GM21423 (cell line): ENCODE measurements around the gene SHC1.

Source experiments
- ATAC-seq: cut with Tn5 transposase; IDR thresholded peaks from one replicate; pipeline ENCODE4 v1.9.1; 2021; ENCODE audit warnings: mild to moderate bottlenecking, moderate library complexity; ENCODE audit not compliant: unreplicated experiment

Gene SHC1

DNA sequence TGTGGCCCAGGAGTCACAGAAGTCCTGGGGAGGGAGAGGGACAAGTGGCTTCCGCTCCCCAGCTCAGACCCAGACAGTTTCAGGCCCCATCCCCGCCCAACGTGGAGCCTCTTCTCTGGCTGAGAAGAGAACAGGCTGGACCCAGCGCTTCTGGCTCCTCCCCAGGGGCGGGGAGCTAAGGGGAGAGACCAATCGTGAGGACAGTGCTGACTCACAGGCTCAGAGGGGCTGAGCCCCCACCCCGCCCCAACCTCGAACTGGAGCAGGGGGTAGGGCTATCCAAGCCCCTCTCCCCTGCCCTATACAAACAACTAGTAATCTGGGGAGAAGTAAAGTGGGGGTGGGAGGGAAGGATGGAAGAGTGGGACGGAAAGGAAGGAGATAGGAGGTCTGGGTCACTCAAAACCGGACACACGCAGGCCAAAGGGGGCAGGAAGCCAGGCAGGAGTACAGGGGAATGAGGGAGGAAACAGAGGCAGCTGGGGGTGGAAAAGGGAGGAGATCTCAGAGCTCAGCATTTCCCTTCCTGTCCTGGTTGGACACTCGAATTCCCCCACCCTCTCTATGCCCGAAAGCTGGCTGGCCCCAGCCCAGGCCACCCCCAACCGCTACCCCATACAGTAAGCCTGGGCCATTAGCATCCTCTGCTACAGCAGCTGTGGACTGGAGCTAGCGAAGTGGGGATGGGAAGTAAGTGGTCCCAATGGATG lies at the start of gene SHC1:
TSS of gene SHC1 (minus strand) at position 117 of the 710 bp plus-strand sequence. CDS start 221 bp downstream, outside the sequence.
- no peak for ATAC-seq

DNA sequence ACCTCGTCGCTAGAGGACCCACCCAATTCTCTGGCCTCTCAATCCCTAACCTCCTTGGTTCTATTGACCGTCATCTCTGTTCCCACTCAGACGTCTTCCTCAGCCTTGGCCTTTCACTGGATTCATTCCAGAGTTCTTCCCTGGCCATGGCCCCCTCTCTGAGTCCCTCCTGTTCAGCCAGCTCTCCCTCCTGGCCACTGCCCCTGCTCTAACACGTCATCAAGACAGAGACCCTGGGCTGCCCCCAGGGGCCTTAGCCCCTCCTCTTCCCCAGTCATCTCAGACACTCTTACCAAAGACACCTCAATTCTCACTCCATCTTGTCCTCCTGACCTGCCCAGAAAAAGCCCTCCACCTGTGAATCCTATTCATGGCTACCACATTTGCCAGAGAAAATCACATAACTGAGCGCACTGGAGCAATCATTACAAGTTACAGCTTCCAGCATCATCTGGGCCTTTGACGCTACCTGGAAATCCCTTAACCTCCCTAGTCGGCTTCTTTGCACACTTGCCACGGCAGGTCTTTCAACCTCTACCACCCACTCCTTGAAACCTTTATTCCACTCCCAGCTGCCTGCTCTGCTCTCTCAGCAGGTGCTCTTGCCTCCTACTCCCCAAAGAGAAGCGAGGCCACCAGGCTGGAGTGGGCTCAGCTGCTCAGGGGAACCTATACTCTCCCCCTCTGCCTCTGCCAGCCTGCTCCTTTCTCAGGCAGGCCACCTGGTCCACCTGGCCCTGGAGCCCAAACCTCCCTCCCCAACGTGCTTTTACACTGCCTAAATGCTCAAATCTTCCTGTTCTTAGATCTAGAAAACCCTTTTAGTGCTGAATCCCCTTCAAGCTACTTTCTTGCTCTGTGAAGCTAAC lies 49.1 kb upstream of the SHC1 start:
- no peak for ATAC-seq

GRCh38 chr1:155018617-155019348 lies 48.2 kb upstream of the SHC1 start:
- no peak for ATAC-seq

DNA sequence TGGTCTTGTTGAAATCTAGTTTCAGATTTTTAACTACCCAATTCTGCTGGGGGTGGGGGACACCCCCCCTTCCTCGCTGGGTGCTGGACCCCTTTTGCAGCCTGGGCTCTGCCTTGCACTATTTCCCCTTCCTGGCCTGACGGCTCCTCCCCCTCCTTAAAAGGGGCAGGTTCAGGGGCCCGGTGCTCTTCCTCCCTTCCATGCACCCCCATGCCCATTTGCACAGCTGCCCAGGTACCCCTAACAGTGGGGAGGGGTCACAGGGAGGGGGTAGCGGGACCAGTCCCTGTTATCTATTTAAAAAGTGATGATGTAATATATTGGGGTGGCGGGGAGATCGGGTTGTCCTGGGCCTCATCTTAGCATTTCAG lies 47.4 kb upstream of the SHC1 start:
- ATAC-seq = no peak

DNA sequence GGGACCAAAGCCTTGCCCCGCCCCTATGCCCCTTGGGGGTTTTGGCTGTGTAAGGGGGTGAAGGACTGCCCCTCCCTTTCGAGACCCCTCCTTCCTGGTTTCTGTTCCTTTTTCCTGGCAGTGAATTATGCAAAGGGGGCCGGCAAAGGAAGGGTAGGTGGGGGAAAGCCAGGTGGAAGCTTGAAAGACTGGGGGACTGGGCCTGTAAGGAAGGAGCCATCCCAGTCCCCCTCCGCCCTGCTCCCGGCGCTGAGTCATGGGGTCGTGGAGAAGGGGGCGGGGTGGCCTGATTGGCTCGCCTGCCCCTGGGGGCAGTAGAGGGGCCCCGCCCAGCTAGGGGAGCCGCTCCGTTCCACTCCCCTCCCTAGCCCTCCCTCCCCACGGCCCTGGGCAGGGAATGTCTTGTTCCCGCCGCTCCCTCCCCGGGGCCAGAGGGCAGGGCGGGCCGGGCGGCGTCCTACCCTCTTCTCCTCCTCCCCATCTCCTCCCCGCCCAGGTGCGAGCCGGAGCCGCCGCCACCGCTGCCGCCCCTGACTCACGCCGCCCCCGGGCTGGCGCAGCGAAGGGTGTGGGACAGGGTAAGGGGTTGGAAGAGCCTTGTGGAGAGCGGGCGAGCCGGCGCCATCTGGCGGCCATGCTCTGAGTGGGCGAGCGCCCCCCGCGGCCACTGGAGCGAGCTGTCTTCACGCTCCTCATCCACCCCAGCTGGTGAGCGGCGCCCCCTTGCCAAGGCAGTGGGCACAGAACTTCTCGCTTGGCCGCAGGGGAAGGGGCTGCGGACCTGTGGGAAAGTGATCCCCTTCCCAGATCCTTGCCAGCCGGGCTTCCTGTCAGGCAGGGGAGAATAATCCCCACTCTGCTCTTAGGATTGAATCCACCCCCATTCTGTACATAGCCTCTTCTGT lies 46.7 kb upstream of the SHC1 start:
- ATAC-seq = peak; percentile 69

DNA sequence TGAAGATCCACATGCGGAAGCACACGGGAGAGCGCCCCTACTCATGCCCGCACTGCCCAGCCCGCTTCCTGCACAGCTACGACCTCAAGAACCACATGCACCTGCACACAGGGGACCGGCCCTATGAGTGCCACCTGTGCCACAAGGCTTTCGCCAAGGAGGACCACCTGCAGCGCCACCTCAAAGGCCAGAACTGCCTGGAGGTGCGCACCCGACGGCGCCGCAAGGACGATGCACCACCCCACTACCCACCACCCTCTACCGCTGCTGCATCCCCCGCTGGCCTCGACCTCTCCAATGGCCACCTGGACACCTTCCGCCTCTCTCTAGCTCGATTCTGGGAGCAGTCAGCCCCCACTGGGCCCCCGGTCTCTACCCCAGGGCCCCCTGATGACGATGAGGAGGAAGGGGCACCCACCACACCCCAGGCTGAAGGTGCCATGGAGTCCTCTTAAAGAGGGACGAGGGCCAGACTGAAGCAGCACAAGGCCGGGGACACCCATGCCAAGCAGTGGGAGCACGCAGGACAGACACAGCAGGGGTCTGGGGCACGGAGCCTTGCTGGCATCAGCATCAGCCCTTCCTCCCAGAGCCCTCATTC lies 45.8 kb upstream of the SHC1 start:
- ATAC-seq = no peak

GRCh38 chr1:155015527-155016230 lies 45.1 kb upstream of the SHC1 start:
- ATAC-seq = no peak

DNA sequence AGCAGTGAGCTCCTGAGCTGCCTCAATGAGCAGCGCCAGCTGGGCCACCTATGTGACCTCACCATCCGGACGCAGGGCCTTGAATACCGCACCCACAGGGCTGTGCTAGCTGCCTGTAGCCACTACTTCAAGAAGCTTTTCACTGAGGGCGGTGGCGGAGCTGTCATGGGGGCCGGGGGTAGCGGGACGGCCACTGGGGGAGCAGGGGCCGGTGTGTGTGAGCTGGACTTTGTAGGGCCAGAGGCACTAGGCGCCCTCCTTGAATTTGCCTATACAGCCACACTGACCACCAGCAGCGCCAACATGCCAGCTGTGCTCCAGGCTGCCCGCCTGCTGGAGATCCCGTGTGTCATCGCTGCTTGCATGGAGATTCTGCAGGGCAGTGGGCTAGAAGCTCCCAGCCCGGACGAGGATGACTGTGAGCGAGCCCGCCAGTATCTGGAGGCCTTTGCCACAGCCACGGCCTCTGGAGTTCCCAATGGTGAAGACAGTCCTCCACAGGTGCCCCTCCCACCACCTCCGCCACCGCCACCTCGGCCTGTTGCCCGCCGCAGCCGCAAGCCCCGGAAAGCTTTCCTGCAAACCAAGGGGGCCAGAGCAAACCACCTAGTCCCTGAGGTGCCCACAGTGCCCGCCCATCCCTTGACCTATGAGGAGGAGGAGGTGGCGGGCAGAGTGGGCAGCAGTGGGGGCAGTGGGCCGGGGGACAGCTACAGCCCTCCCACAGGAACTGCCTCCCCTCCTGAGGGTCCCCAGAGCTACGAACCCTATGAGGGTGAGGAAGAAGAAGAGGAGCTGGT lies 44.4 kb upstream of the SHC1 start:
- ATAC-seq = no peak

GRCh38 chr1:155013632-155014031 lies 43.1 kb upstream of the SHC1 start:
- ATAC-seq = no peak

DNA sequence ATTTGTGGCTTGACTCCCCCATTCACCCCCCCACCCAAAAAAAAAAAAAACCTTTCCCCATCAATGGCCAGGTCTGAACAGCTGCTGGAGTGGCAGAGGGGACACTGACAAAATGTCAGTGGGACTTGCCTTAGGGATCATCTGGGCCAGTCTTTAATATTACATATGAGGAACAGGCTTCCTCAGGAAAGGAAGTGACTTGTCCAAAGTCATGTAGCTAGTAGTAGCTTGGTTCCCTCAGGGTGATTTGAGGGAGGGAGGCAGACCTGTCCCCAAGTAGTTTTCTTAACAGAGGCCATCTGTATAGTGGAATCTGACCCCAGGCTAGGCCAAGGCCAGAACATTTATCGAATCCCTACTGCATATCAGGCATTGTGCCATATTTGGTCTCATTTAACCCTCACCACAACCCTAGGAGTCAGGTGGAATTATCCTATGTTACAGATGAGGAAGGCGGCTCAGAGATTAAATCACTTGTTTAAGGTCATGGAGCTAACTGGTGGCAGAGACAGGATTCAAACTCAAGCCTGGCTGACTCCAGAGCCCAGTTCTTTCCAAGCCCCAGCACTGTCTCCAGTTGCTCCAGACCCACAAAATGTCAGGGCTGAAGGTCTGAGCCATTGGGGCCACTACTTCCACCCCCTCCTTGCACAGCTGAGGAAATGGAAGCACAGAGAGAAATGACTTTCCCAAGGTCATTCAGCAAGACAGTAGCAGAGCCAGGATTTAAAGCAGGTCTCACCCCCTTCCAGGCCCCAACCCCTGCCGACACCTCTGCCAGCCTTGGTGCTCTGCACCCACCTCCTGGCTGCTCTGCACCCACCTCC lies 42.4 kb upstream of the SHC1 start:
- no peak for ATAC-seq

DNA sequence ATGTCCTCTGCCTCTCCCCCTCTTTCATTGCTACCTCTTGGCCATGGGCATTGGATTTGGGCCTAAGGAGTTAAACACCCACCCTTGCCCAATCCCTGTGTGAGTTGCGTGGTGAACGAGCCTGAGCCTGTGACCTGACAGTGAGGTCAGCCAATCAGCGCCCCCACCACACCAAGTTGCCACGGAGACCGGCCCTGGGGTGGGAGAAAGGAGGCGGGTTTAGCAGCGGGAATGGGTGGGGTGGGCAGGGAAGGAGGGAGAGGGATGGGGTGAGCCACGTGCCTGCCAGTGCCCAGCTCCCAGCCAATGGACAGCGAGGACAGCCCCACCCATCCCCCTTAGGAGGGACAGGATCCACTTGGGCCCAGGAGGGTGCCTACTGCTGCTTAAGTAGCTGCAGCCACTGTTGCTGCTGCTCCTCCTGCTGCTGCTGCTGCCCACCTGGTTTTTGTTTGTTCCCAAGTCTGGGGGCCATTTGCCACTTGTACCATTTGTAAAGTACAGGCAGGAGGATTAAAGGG lies 41.5 kb upstream of the SHC1 start:
- ATAC-seq = no peak

DNA sequence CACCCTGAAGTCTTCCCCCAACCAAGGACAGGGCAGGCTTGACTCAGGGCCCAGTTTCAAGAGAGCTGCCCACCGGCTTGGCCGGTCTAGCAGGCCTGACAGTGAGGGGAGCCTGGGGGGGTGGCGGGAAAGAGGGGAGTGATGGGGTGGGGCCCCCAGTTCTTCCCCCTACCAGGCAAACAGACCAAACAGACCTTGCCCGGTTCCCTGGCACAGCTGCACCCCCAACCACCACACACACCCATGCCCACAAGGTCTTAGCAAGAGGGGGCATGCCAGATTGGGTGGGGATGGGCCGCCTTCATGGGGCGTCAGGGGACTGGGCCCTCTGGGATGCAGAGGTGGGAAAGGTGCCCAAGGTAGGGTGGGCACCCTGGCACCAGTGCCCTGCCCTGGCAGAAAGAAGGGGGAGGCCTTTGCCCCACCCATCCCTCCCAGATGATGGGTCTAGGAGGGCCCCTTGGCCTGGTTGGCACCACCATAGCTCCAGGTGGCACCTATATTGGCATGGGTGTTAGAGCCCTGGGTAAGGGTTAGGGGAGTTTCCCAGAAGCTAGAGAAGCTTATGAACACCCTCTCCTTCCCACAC lies 41.0 kb upstream of the SHC1 start:
- no peak for ATAC-seq

GRCh38 chr1:155011004-155011416 lies 40.5 kb upstream of the SHC1 start:
- ATAC-seq = no peak

DNA sequence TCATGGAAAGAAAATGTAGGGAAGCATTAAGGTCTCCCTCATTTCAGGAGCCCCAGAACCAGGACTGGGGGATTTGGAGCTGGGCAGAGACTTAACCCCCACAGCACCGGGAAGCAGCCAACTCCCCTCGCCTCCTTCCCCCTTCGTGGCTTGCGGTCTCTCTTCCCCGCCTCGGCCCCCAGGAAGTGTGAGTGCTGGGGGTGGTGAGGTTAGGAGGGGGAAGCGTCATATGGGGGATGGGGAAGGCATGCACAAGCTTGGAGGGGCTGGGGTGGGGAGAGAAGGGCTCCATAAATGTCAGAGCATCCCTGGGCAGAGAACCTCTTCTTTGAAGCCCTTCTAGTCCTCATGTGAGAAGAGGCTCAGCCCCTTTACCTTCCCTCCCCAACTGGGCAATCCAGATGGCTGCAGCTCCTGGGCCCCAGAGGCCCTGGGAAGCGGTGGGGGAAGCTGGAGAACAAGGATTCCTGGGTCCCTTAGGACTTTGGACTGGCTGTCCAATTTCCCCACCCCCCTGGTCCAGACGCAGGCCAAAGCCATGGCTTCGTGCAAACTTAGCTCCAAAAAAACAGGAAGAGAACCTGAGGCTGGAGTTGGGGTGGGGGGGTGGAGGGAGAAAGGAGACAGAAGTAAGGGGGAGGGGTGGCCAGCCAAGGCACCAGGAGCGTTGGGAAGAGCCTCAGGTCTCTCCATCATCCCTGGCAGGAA lies 39.8 kb upstream of the SHC1 start:
- no peak for ATAC-seq

DNA sequence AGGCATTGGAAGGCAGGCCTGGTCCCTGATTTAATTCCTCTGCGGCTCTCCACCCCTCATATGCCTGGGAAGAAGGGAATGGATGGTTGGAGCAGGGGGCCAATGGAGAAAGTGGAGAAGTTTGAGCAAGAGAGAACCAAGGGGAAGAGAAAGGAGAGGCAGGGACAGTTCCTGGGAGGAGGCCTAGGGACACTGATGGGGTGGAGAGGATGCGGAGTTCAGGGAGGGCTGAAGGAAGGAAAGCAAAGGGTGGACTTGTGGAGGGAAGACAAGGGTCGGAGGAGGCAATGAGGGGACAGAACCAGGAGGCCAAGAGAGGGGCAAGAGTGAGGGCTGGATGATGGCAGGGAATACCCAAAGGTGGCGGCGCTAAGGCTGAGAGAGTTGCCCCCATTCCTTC lies 39.2 kb upstream of the SHC1 start:
- no peak for ATAC-seq

DNA sequence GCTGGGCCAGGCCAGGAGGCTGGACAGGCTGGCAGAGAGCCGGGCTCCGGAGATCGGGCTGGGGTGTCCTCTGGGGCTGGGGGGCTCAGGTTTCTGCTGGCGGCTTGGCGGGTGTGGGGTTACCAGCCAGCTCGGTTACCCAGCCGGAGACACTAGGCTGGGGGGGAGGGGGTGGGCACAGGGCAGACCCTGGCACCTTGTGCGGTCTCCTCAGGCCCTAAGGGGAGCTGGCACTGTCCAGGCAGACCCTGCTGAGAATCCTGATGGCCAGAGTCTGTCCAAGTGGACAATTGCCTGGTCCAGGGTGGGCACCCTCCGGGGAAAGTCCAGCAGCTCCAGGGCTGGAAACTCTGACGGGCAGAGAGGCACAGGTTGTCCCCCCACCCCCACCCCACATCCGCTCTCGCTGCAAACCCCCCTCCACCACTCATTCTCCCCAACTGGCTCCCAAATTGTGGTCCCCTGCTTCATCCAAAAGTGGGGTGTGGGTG lies 38.7 kb upstream of the SHC1 start:
- ATAC-seq = no peak
